ENCODE results near the gene RHCG. TPM values are rescaled to one million over a fixed set of nuclear protein-coding genes. Genes with fewer than 3 reads are reported as not detected.

The RHCG gene
- total RNA-seq, 2 donors from 2014 or later: not detected

DNA sequence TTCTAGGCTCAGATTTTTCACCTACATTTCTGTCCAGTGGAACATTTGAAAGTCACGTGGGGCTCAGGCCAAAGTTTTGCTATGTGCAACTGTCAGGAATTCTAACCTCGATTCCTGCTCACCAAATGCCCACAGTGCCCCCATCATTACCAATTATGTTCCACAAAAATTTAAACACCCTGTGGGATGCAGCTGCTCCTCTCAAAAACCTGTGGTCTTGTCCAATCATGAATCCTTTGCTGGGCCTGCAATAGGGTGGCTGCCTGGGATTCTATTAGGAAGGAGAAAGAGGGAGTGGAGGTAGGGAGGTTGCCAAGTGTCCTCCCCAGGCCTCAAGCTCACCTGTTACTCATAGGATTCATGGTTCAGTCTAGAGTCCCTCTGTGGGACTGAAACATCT is 68.1 kb downstream of the RHCG start:
- Histone ChIP-seq H3K36me3 (ENCODE audit: control insufficient read depth, insufficient read depth, low read length) (no peaks in the 10 kb centered on the region), H3K27ac (ENCODE audit: low read depth, low read length) (no peak overlapping the region), H3K27me3 (ENCODE audit: control insufficient read depth, insufficient read depth, low read length, poor library complexity, severe bottlenecking) (peaks cover 66% of the 10 kb centered on the region), H3K4me3 (ENCODE audit: low read length) (no peak overlapping the region), H3K9me3 (ENCODE audit: control insufficient read depth, low read length) (no peaks in the 10 kb centered on the region), H3K4me1 (ENCODE audit: control insufficient read depth, insufficient read depth, low read length) (no peaks in the 10 kb centered on the region), H3K9ac (ENCODE audit: extremely low read depth, low read length, poor library complexity, severe bottlenecking) (no peak overlapping the region)
- H3K4me3 Mint-ChIP-seq: no peak overlapping the region
- H3K9me3 Mint-ChIP-seq: no peaks in the 10 kb centered on the region
- H3K27me3 Mint-ChIP-seq (ENCODE audit: insufficient read depth): peaks cover 56% of the 10 kb centered on the region
- 80 to 85% methylated on average over 2 of the region's 2 CpGs for WGBS, 2 experiments (ENCODE audit: insufficient coverage in 1 of 2, insufficient read length in 1 of 2)
- no peaks in the 10 kb centered on the region for H3K36me3 Mint-ChIP-seq (ENCODE audit: low read depth)
- TF ChIP-seq, protein P1, sequence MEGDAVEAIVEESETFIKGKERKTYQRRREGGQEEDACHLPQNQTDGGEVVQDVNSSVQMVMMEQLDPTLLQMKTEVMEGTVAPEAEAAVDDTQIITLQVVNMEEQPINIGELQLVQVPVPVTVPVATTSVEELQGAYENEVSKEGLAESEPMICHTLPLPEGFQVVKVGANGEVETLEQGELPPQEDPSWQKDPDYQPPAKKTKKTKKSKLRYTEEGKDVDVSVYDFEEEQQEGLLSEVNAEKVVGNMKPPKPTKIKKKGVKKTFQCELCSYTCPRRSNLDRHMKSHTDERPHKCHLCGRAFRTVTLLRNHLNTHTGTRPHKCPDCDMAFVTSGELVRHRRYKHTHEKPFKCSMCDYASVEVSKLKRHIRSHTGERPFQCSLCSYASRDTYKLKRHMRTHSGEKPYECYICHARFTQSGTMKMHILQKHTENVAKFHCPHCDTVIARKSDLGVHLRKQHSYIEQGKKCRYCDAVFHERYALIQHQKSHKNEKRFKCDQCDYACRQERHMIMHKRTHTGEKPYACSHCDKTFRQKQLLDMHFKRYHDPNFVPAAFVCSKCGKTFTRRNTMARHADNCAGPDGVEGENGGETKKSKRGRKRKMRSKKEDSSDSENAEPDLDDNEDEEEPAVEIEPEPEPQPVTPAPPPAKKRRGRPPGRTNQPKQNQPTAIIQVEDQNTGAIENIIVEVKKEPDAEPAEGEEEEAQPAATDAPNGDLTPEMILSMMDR (conservative IDR thresholded peaks at IDR 0.05): no peak
- no peak for DNase-seq
- H3K27ac Mint-ChIP-seq: no peak overlapping the region
- peaks cover 1% of the 10 kb centered on the region for H3K4me1 Mint-ChIP-seq

DNA sequence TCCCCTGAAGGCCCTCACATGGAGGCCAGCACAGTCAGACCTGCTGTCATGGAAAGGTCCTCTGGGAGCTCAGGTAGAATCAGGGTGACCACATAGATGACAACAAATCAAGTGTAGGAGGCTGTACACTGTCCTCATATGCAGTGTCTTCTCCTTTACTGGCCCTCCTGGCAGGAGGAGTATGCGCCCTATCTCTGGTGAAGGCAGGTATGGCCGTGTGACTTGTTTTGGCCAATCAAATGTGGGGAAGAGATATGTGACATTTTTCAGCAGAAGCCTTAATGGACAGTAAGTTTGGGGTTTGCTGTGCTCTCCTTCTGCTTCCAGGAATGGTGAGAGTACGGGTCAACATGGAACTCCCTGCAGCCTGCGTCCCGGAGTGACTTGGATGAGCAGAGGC is 69.9 kb downstream of the RHCG start:
- no peaks in the 10 kb centered on the region for H3K36me3 ChIP-seq (ENCODE audit: control insufficient read depth, insufficient read depth, low read length)
- Mint-ChIP-seq H3K27ac (no peak overlapping the region), H3K4me1 (peaks cover 1% of the 10 kb centered on the region), H3K27me3 (ENCODE audit: insufficient read depth) (peaks cover 56% of the 10 kb centered on the region), H3K9me3 (no peaks in the 10 kb centered on the region), H3K36me3 (ENCODE audit: low read depth) (no peaks in the 10 kb centered on the region), H3K4me3 (no peak overlapping the region)
- no peak overlapping the region for H3K9ac ChIP-seq (ENCODE audit: extremely low read depth, low read length, poor library complexity, severe bottlenecking)
- no peak for DNase-seq
- peaks cover 68% of the 10 kb centered on the region for H3K27me3 ChIP-seq (ENCODE audit: control insufficient read depth, insufficient read depth, low read length, poor library complexity, severe bottlenecking)
- H3K9me3 ChIP-seq (ENCODE audit: control insufficient read depth, low read length): no peaks in the 10 kb centered on the region
- H3K4me3 ChIP-seq (ENCODE audit: low read length): no peak overlapping the region
- no peaks in the 10 kb centered on the region for H3K4me1 ChIP-seq (ENCODE audit: control insufficient read depth, insufficient read depth, low read length)
- TF ChIP-seq, protein P1 (conservative IDR thresholded peaks at IDR 0.05): no peak
- no peak overlapping the region for H3K27ac ChIP-seq (ENCODE audit: low read depth, low read length)
- 80 to 95% methylated on average over 2 to 5 of the region's 5 CpGs for WGBS, 2 experiments (ENCODE audit: insufficient coverage in 1 of 2, insufficient read length in 1 of 2)

DNA sequence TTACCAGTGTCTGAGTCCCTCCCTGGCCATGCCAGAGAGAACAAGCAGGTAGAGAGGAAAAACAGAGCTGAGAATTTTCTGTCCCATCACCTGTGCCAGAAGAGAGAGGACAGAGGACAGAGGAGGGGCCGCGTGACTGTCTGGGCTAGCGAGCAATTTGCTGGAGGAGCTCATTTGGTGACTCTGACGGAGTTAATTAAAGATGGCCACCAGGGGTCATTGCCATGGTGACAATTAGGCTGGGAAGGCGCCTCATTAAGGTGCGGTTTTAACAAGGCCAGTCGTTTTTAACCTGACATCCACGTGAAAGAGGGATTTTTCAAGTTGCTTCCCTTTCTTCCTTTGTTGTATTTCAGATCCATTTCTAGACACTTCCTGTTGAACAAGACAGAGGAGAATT is 72.4 kb downstream of the RHCG start:
- H3K4me1 Mint-ChIP-seq: no peaks in the 10 kb centered on the region
- no peaks in the 10 kb centered on the region for H3K36me3 Mint-ChIP-seq (ENCODE audit: low read depth)
- peak; percentile 80 for DNase-seq
- TF ChIP-seq, protein P1 (conservative IDR thresholded peaks at IDR 0.05): peak; percentile 52
- Histone ChIP-seq H3K27ac (ENCODE audit: low read depth, low read length) (no peak overlapping the region), H3K9ac (ENCODE audit: extremely low read depth, low read length, poor library complexity, severe bottlenecking) (no peak overlapping the region), H3K9me3 (ENCODE audit: control insufficient read depth, low read length) (no peaks in the 10 kb centered on the region), H3K4me3 (ENCODE audit: low read length) (no peak overlapping the region), H3K4me1 (ENCODE audit: control insufficient read depth, insufficient read depth, low read length) (no peaks in the 10 kb centered on the region), H3K27me3 (ENCODE audit: control insufficient read depth, insufficient read depth, low read length, poor library complexity, severe bottlenecking) (peaks cover 69% of the 10 kb centered on the region), H3K36me3 (ENCODE audit: control insufficient read depth, insufficient read depth, low read length) (no peaks in the 10 kb centered on the region)
- peaks cover 61% of the 10 kb centered on the region for H3K27me3 Mint-ChIP-seq (ENCODE audit: insufficient read depth)
- H3K9me3 Mint-ChIP-seq: no peaks in the 10 kb centered on the region
- 38 to 39% methylated on average over 5 to 8 of the region's 8 CpGs for WGBS, 2 experiments (ENCODE audit: insufficient coverage in 1 of 2, insufficient read length in 1 of 2)
- no peak overlapping the region for H3K4me3 Mint-ChIP-seq
- no peak overlapping the region for H3K27ac Mint-ChIP-seq

Other genes with a start within 250 kb of the RHCG start
- 10 to 100 TPM; 55.3 to 60.2 TPM for gene POLG, start 161.8 kb downstream of the RHCG start, total RNA-seq
- 10 to 100 TPM; 21.9 to 27.2 TPM for gene TICRR, start 78.9 kb upstream of the RHCG start, total RNA-seq
- gene KIF7, start 158.9 kb upstream of the RHCG start, total RNA-seq: 10 to 100 TPM; 22.9 to 24.4 TPM
- gene PLIN1, start 182.8 kb upstream of the RHCG start, total RNA-seq: under 1 TPM; 0.11 to 0.22 TPM
- 1 to 10 TPM; 2.7 to 4.0 TPM for gene PEX11A, start 194.2 kb upstream of the RHCG start, total RNA-seq
- under 1 TPM; 0.24 to 0.64 TPM for gene WDR93, start 194.2 kb upstream of the RHCG start, total RNA-seq

Data from endodermal cell (in vitro differentiated cells).